Endothelial cell of umbilical vein (primary cell): ENCODE data around the gene NDUFAF8. TPM values are rescaled to one million over a fixed set of nuclear protein-coding genes. Genes with fewer than 3 reads are reported as not detected.

Experiments
- BruUV-seq: library from RNA; stranded (reverse); fragments of 400-500 nt; replicated peaks from 2 replicates; lab custom pipeline; 2021; lab: Mats Ljungman, UMichigan
- CTCF ChIA-PET: fragments of 300-600, 350-600 bp; sonication (Branson Sonifier 250); formaldehyde crosslinking; loops from one replicate; lab custom pipeline; 2021; ENCODE audit warnings: antibody characterized with exemption, inconsistent platforms; lab: Charles Lee
- POLR2A ChIA-PET: fragments of 300-600, 350-600 bp; sonication (Branson Sonifier 250); formaldehyde crosslinking; loops from one replicate; lab custom pipeline; 2021; ENCODE audit warnings: antibody characterized with exemption, inconsistent platforms; lab: Charles Lee
- DNase-seq: peaks from one replicate; pipeline ENCODE4 v3.0.0-alpha.2; 2011; ENCODE audit warnings: low read depth, low spot score
- FAIRE-seq: peaks from 2 replicates; lab custom pipeline; 2011; peaks lifted over from hg19 to GRCh38; lab: Jason Lieb, UNC
- H2AFZ ChIP-seq: 2 replicates; pipeline ENCODE4 v1.6.0; 2012; ENCODE audit warnings: low read depth, low read length, control low read depth, inconsistent platforms
- H3K27ac ChIP-seq: 2 replicates; pipeline ENCODE4 v1.5.1; 2011; ENCODE audit warnings: low read depth, mild to moderate bottlenecking, control low read depth, low read length, moderate library complexity; ENCODE audit not compliant: insufficient read depth
- H3K27me3 ChIP-seq, 2 experiments: 2 replicates each; pipeline versions ENCODE4 v1.6.0 to v1.6.1; 2011; ENCODE audit warnings: low read length in 2 of 2, mixed read lengths in 1 of 2; ENCODE audit not compliant: control insufficient read depth in 2 of 2, insufficient read depth in 2 of 2
- H3K36me3 ChIP-seq, 2 experiments: 2 replicates in 1 of 2; 3 replicates in 1 of 2; pipeline ENCODE4 v1.5.1; 2011; ENCODE audit warnings: low read length in 2 of 2, mild to moderate bottlenecking in 1 of 2, moderate library complexity in 1 of 2; ENCODE audit not compliant: control insufficient read depth in 2 of 2, insufficient read depth in 2 of 2; ENCODE audit errors: extremely low read depth in 1 of 2
- H3K4me1 ChIP-seq: 3 replicates; pipeline ENCODE4 v1.5.1; 2011; ENCODE audit warnings: mild to moderate bottlenecking, low read length; ENCODE audit not compliant: control insufficient read depth, insufficient read depth; ENCODE audit errors: extremely low read depth
- H3K4me2 ChIP-seq: 2 replicates; pipeline ENCODE4 v1.6.1; 2011; ENCODE audit warnings: low read length, control low read depth, mixed read lengths; ENCODE audit not compliant: insufficient read depth
- H3K4me3 ChIP-seq, 3 experiments: fragments of 200-600 bp in 1 of 3; sonication (generic), shearing (Covaris generic) in 1 of 3; replicated peaks in 1 of 3; 2 replicates each; pipeline ENCODE4 v1.5.1; 2011 to 2016; ENCODE audit warnings: control low read depth in 3 of 3, low read length in 3 of 3, mild to moderate bottlenecking in 2 of 3, inconsistent platforms in 1 of 3, low read depth in 1 of 3, moderate library complexity in 1 of 3; ENCODE audit not compliant: insufficient read depth in 1 of 3
- H3K79me2 ChIP-seq: 2 replicates; pipeline ENCODE4 v1.6.0; 2012; ENCODE audit warnings: low read length, inconsistent platforms; ENCODE audit not compliant: control insufficient read depth, insufficient read depth
- H3K9ac ChIP-seq: replicated peaks from 2 replicates; pipeline ENCODE3; 2011; ENCODE audit warnings: low read length, control low read depth; ENCODE audit not compliant: insufficient read depth; ENCODE audit errors: extremely low read depth
- H3K9me1 ChIP-seq: replicated peaks from 3 replicates; pipeline ENCODE4 v1.6.0; 2011; ENCODE audit warnings: mild to moderate bottlenecking, low read length; ENCODE audit not compliant: control insufficient read depth, insufficient read depth; ENCODE audit errors: extremely low read depth
- H3K9me3 ChIP-seq: replicated peaks from 2 replicates; pipeline ENCODE4 v1.5.1; 2012; ENCODE audit warnings: low read length, inconsistent platforms; ENCODE audit not compliant: control insufficient read depth, insufficient read depth
- H4K20me1 ChIP-seq: replicated peaks from 2 replicates; pipeline ENCODE3; 2011; ENCODE audit warnings: mild to moderate bottlenecking, low read length; ENCODE audit not compliant: control insufficient read depth, insufficient read depth; ENCODE audit errors: extremely low read depth
- EZH2 ChIP-seq: IDR thresholded peaks from 2 replicates; pipeline ENCODE4 v1.6.1; 2012; ENCODE audit warnings: borderline replicate concordance, low read depth, mild to moderate bottlenecking, moderate library complexity, low read length, inconsistent platforms; ENCODE audit not compliant: severe bottlenecking
- FOS ChIP-seq: IDR thresholded peaks from 2 replicates; pipeline ENCODE4 v1.6.1; 2011; ENCODE audit warnings: mild to moderate bottlenecking, low read length, moderate library complexity, borderline replicate concordance; ENCODE audit not compliant: insufficient read depth
- GATA2 ChIP-seq: IDR thresholded peaks from 2 replicates; pipeline ENCODE4 v1.7.0; 2011; ENCODE audit warnings: low read depth, mild to moderate bottlenecking, moderate library complexity, mixed read lengths, low read length; ENCODE audit not compliant: insufficient read length, insufficient read depth
- JUN ChIP-seq: IDR thresholded peaks from 2 replicates; pipeline ENCODE4 v1.6.1; 2011; ENCODE audit warnings: borderline replicate concordance, low read depth; ENCODE audit not compliant: insufficient read length, insufficient read depth
- MAX ChIP-seq: IDR thresholded peaks from 2 replicates; pipeline ENCODE4 v1.6.1; 2011; ENCODE audit not compliant: insufficient read depth, insufficient read length
- MYC ChIP-seq: IDR thresholded peaks from one replicate; pipeline ENCODE4 v1.6.1; 2011; ENCODE audit warnings: mild to moderate bottlenecking, low read depth, low read length
- POLR2A ChIP-seq: IDR thresholded peaks from 2 replicates; pipeline ENCODE4 v1.6.1; 2012; ENCODE audit warnings: low read depth, mild to moderate bottlenecking, control low read depth, low read length
- POLR2AphosphoS5 ChIP-seq: IDR thresholded peaks from 2 replicates; pipeline ENCODE4 v1.6.1; 2012; ENCODE audit warnings: low read depth, mild to moderate bottlenecking, control low read depth, low read length, moderate library complexity; ENCODE audit not compliant: insufficient read depth
- dilution Hi-C: fragments of 300-500 bp; cut with MboI; formaldehyde crosslinking; loops from one replicate; pipeline ENCODE4 v1.15.0; 2019; ENCODE audit warnings: low sequenced_read_pairs; ENCODE audit not compliant: extremely low pct_ligation_motif_present
- intact Hi-C: fragments of 100-400 bp; cut with micrococcal nuclease; formaldehyde crosslinking; loops from one replicate; pipeline ENCODE4 v1.10.0; 2022
- polyA plus RNA-seq, 4 experiments: library from polyadenylated mRNA; depleted of rRNA in 3 of 4; stranded (reverse) in 3 of 4; unstranded in 1 of 4; fragments of >200 nt; gene quantifications; 2 replicates each; pipeline versions ENCODE4 v1.2.1 to v1.2.3, GENCODE V29; 2011 to 2012; ENCODE audit warnings: missing spikeins in 1 of 4
- total RNA-seq: library from RNA; stranded (reverse); gene quantifications from 2 replicates; pipeline ENCODE4 v1.2.3, GENCODE V29; 2021
- TF ChIP-seq, protein P1 (sequence below), 2 donors: IDR thresholded peaks; 1 replicate in 1 of 2; 2 replicates in 1 of 2; pipeline ENCODE4 v1.5.1; 2011; ENCODE audit warnings: low read length in 2 of 2, mild to moderate bottlenecking in 2 of 2, moderate library complexity in 2 of 2, control low read depth in 1 of 2, inconsistent platforms in 1 of 2, low read depth in 1 of 2; ENCODE audit not compliant: insufficient read depth in 1 of 2; ENCODE audit errors: extremely low read depth in 1 of 2

Gene NDUFAF8
- total and polyA plus RNA-seq, 2 donors (not counting 3 experiments of a cell fraction or from before 2014, with no cell fraction given) = 61.5 to 83.9 TPM

DNA sequence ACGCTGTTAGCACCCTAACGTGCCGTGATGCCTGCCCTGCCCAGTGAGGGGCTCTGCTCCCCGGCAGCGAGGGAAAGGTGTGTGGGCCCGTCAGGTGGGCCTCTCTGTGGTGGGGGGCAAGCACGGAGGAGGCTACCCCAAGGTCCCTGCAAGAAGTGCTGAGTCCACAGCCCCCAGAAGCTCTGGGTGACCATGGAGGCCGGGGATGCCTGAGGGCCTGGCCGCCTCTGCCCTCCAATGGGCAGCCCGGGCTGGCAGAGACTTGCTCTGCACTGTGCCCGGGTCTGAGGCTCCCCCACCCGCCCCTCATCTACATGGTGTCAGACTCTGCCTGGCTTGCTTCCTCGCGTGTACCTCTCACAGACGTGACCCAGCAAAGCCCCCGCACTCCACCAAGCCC is 43.8 kb downstream of the NDUFAF8 start:
- CTCF ChIA-PET = no interaction called here
- no peak overlapping the region for H2AFZ ChIP-seq
- peaks cover 23% of the 10 kb centered on the region for H3K4me1 ChIP-seq
- no peaks in the 10 kb centered on the region for H4K20me1 ChIP-seq
- no peak overlapping the region for H3K27ac ChIP-seq
- dilution Hi-C loops = no loop called here
- intact Hi-C loops = no loop called here
- POLR2A ChIA-PET = no interaction called here
- no peaks in the 10 kb centered on the region for H3K27me3 ChIP-seq
- no peak overlapping the region for H3K9ac ChIP-seq
- TF ChIP-seq MYC (no peak), POLR2AphosphoS5 (no peak), POLR2A (no peak), JUN (no peak), GATA2 (no peak), MAX (no peak), EZH2 (no peak), FOS (no peak)
- TF ChIP-seq, protein P1, sequence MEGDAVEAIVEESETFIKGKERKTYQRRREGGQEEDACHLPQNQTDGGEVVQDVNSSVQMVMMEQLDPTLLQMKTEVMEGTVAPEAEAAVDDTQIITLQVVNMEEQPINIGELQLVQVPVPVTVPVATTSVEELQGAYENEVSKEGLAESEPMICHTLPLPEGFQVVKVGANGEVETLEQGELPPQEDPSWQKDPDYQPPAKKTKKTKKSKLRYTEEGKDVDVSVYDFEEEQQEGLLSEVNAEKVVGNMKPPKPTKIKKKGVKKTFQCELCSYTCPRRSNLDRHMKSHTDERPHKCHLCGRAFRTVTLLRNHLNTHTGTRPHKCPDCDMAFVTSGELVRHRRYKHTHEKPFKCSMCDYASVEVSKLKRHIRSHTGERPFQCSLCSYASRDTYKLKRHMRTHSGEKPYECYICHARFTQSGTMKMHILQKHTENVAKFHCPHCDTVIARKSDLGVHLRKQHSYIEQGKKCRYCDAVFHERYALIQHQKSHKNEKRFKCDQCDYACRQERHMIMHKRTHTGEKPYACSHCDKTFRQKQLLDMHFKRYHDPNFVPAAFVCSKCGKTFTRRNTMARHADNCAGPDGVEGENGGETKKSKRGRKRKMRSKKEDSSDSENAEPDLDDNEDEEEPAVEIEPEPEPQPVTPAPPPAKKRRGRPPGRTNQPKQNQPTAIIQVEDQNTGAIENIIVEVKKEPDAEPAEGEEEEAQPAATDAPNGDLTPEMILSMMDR (IDR thresholded peaks at IDR 0.05; ENCODE audit: extremely low read depth in 1 of 2, insufficient read depth in 1 of 2, low read depth in 1 of 2, low read length in 2 of 2) = no peak
- peaks cover 22% of the 10 kb centered on the region for H3K79me2 ChIP-seq
- H3K9me1 ChIP-seq = no peaks in the 10 kb centered on the region
- no peak overlapping the region for H3K4me2 ChIP-seq
- no TSS peak for BruUV-seq
- peaks cover 6 to 30% of the 10 kb centered on the region in 2 experiments for H3K36me3 ChIP-seq
- no peak for DNase-seq
- no peaks in the 10 kb centered on the region for H3K9me3 ChIP-seq
- H3K4me3 ChIP-seq = no peak overlapping the region
- FAIRE-seq = no peak
